GM19099 (cell line): ENCODE results near the gene SMYD5.

Source experiments
- POLR2A ChIP-seq: IDR thresholded peaks from 3 replicates; pipeline ENCODE4 v1.6.1; 2011; ENCODE audit warnings: low read depth; ENCODE audit not compliant: insufficient read length; ENCODE audit errors: extremely low read depth

The SMYD5 gene

DNA sequence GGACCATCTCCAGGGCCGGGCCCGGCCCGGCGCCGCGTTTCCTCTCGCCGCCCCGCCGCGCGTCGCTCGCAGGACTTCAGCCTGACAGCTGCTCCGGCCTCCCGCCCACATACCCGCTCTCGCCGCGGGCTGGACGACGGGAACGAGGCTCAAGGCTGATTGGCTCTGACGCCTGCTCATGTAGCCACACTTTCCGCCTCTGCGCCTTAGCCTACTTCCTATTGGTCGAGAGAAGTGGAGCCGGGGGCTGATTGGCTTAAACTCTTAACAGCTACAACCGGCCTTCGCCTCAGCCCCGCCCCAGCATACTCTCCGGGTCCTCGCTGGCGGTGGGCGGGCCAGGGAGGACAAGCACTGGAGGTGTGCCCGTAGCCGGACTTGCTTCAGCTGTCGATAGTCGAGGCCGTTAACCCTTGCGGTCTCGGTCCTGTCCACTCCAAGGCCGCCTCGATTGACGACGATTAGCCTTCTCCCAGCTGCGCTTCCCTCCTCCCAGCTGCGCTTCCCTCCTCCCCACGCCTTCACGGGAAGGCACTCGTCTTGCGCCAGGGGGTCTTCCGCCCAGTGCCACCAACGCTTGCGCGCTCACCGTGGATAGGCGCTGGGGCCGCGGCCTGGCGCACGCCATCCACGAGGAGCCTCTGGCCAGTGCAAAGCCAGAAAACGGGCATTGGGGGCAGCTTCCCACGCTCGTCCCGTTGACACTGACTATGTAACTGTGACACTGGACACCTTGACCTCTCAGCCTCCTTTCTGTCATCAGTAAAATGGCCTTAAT, 19.3 kb downstream of the SMYD5 start, which contains the start of gene PRADC1:
PRADC1 (minus strand) TSS at position 86 of the 778 bp plus-strand sequence; CDS start at position 7, 79 bp downstream.
- peak; percentile 68 for TF ChIP-seq POLR2A

DNA sequence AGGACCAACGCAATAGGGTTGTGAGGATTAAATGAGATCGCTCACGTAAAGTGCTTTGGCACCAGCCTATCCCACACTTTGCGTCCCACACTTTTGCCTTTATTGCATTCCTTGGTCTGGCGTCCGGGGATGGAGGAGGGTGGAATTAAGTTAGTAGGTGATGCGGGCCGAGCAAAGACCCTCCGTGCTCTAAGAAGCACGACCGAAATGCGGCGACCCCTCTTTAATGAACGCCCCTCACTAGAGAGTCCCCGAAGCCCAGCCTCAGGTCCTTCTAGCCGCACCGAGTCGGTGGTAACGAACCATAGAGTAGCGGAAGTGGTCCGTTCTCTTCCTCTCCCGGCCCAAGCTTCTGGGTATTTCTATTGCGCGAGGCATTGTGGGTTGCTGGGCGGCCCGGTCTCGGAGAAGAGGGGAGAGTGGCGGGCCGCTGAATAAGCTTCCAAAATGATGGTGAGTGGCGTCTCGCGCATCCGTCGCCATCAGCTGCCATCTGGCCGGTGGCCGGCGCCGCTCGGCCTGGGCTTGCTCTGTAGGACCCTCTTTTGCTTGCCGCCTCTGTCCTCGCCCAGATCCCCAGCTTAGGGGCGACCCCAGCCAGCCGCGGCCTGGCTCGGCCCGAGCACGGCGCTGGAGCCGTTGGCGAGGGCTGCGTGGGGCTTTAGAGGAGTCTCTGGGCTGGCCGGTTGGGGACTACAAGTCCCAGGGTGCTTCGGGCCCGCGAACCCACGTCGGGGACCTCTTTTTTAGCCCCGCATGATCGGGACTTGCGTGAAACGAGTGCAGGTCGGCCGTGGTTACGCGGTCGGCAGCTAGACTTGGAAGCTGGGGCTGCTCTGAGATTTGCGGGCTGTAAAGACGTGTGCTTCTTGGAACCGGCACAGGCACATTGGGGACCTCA, 20.1 kb downstream of the SMYD5 start, which contains the start of gene CCT7:
CCT7 (plus strand) TSS at position 377 of the 901 bp plus-strand sequence; CDS start at position 448, 71 bp downstream.
- peak; percentile 98 for TF ChIP-seq POLR2A

DNA sequence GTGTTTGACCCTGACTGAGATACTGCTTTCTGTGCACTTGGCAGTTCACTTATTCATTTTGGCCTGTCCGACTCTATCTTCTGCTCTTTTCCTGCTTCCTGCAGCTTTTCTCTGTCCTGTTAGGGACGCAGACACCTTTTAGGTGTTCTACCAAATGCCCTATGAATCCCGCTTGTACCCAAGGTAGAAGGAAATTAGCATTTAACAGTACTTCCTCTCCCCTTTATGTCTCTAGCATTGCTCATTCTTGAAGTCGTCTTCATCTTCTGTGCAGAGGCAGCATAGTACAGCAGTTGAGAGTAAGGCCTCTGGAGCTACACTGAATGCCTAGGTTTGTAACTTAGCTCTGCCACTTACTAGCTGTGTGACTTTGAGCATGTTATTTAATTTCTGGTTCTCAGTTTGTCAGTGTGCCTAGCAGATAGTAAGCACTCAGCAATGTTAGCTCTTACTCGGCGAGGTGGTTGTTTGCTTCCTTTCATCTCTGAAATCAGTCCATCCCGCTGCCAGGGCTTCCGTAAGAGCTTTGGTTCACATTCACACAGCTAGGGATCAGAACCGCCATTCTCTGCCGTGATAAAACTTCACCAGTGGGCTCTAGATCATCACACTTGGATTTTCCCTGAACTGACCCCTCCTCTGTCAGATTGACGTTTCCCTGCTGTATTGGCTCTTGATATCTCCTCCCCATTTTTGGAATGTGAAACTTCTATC, 21.4 kb downstream of the SMYD5 start:
- TF ChIP-seq POLR2A = no peak

DNA sequence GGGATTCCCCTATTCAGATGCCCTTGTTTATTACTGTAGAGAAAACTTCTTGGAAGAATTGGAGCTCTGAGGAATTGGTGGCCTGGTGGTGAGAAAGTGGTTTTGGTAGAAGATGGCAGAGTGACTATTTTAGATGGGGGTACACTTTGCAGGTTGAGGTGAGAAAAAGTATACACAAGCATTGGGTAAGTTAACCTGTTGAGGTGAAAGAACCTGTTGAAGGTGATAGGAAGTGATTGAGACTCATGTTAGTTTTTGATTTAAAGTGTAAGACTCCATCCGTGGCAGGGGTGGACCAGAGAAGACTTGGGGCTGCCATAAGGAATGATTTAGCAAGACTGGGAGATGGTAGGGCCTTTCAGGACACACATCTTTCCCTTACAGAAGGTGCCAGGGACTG, 23.1 kb downstream of the SMYD5 start:
- no peak for TF ChIP-seq POLR2A

DNA sequence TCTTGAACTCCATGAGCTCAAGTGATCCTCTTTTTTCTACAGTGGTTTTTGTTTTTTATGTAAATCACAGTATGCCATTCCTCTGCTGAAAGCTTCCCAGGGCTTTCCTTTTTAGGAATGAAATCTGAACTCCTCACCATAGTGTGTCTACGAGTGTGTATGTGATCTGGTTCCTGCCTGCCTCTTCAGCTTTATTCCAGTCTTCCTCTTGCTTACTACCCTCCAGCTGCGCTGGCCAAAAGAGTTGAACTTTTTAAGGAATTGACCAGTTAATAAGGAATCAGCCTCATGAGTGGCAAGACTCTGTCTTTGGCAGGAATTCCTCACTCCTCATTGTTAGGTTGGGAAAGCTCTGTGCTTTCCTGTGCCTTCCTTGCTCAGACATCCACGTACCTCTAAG, 24.1 kb downstream of the SMYD5 start:
- TF ChIP-seq POLR2A = no peak

DNA sequence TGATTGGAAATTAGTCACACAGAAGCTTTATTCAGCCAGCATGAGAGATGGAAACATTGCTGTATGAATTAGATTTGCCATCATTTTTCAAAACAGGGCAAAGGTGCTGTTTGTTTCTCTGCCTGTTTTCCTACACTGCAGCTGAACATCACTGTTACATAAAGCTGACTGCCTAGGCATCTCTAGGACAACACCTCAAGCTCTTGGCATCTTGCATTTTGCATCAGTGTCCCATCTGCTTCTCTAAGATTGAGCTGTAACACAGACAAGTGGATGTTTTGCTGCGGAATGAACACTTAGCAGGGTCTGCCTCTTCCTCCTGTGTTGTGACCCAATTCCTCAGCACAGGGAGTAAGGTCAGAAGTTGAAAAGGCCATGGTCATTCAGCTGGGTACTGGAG, 24.9 kb downstream of the SMYD5 start:
- TF ChIP-seq POLR2A = no peak

DNA sequence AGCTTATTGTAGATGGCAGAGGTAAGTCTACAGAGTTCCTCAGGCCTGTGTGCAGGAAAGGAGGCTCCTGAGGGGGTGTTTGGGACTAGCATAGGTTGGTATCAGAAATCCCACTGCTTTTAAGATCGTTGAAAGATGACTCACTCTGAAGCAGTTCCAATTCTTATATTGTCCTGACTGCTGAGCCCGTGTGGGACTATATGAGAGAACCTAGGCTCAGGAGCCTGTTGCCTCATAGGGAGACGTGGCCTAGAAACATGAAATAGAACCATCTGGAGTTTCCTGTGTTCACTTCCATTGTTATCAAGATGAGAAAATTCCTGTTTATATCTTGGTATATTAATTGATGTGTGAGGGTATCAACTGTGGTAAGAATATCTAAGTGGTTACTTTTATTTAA, 25.7 kb downstream of the SMYD5 start:
- no peak for TF ChIP-seq POLR2A

DNA sequence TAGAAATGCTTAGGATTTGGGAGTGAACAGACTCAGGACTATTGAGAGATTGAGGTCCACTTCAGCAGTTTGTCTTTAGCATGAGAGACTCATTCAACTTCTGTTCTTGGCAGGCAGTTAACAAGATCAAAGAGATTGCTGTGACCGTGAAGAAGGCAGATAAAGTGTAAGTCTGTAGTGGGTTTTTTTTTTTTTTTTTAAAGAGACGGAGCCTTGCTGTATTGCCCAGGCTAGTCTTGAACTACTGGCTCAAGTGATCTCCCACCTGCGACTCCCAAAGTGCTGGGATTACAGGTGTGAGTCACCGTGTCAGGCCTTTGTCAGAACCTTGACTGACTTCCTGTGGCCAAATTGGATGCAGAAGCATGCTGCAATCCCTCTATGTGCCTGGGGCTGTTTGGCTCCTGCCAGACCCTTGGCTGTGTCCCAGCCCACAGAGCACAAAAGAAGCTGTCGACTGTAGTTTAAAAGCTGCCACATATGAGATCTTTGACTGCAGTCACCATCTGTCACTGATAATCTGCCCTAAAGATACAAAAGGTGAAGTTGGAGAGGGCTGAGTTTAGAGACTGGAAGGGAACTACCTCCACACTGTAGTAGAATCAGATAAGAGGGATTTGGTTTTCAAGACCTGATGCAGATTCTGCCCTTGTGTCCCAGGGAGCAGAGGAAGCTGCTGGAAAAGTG, 30.0 kb downstream of the SMYD5 start:
- TF ChIP-seq POLR2A = no peak

DNA sequence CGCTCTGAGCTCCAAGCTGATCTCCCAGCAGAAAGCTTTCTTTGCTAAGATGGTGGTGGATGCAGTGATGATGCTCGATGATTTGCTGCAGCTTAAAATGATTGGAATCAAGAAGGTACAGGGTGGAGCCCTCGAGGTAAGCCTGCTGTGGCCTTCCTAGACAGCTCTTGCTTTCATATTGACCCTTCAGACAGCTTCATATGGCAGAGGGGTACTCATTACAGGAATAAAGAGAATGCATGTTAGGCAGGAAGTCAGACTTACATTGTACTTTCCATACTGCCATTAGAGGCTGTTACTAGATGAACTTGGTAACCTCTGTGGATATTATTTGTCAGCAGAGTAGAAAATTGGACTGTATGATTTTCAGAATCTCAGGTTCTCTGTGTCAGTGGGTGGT, 30.5 kb downstream of the SMYD5 start:
- no peak for TF ChIP-seq POLR2A

DNA sequence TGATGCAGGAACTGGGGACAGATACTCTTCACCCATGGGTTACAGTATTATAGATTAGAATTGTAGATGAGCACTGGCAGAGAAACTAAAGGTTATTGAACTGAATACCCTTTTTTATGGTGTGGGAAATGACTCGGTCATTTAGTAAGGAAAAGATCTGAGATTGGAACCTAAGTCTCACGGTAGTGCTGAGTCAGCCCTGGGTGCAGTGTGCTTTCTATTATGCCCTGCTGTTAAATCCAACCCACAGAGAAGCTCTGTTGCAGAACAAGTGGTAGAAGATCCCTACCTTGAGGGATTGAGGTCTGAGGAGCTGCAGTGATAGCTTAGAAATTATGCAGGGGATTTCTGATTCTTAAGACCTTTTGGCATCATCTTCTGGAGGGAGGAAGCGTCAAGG, 32.8 kb downstream of the SMYD5 start:
- TF ChIP-seq POLR2A = no peak

DNA sequence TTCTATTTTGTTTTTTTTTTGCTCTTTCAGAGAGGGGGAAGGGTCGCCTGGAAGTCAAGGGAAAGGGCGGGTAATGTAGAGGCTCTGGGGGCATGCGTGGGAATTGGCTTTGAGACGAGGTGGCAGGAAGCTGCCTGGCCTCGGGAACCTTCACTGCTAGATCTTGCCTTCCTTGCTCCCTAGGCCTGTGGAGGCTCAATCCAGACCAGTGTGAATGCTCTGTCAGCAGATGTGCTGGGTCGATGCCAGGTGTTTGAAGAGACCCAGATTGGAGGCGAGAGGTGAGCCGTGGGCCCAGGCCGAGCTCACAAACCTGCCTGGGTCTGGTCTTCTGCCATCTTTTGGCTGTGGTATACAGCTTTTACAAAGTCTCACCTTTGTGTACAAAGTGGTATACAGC, 35.6 kb downstream of the SMYD5 start:
- TF ChIP-seq POLR2A = no peak

DNA sequence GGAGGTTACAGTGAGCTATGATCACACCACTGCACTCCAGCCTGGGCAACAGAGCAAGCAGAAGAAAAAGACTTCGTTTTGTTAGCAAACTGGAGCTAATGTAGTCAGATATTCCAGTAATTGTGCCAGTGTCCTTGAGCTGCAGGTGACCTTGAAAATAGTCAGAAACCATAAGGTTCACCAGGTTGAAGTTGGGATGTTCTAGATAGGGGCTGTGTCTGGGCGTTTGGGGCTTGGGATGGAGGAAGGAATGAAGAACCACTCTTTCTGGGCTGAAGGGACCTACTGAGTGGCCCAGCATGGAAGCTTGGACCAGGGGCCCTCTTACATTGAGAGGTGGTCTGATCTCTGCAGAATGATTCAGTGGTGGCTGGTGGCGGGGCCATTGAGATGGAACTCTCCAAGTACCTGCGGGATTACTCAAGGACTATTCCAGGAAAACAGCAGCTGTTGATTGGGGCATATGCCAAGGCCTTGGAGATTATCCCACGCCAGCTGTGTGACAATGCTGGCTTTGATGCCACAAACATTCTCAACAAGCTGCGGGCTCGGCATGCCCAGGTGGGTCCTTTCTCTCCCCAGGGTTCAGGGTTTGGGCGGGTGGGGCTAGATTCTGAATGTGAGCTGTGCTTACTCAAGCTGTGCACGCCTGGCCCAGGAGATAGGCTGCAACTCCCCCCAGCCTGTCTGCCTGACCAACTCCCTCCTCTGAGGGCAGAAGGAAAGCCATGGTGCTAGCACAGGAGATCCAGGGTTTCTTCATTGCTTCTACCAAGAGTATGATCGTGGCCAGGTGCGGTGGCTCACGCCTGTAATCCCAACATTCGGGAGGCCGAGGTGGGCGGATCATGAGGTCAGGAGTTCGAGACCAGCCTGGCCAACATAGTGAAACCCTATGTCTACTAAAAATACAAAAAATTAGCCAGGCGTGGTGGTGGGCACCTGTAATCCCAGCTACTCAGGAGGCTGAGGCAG, 37.1 kb downstream of the SMYD5 start:
- TF ChIP-seq POLR2A = no peak

DNA sequence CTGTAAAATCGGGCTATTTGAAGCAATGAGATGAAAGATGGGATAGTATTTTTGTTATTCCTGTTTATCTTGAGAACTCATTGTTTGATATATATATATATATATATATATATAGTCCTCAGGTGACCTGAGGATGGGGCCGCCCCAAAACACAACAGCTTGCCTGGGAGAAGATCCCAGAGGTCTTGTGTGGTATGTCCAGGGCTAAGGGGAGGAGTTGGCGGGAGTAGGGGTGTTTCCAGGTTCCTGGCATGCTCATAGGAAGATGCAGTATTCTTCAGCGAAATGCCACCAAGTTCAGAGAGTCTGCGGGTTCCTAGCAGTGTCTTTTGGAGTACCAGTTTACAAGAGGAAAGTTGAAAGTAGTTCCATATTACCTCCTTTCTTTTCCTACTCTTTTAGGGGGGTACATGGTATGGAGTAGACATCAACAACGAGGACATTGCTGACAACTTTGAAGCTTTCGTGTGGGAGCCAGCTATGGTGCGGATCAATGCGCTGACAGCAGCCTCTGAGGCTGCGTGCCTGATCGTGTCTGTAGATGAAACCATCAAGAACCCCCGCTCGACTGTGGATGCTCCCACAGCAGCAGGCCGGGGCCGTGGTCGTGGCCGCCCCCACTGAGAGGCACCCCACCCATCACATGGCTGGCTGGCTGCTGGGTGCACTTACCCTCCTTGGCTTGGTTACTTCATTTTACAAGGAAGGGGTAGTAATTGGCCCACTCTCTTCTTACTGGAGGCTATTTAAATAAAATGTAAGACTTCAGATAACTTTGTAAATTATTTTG, 38.4 kb downstream of the SMYD5 start:
- no peak for TF ChIP-seq POLR2A
